ENCODE data around the gene HDAC4. TPM values are rescaled to one million over a fixed set of nuclear protein-coding genes. Genes with fewer than 3 reads are reported as not detected.

HDAC4 gene
- total and polyA plus RNA-seq, 9 of the 15 experiments (the other 6 are each of a cell fraction or from before 2014, with no cell fraction given), result 0.11 to 20.2 (median 4.0) TPM

- Histone ChIP-seq H3K27me3 (ENCODE audit: control insufficient read depth in 2 of 2, insufficient read depth in 2 of 2, low read length in 2 of 2) (no peaks in the 10 kb centered on the region), H3K9ac (ENCODE audit: insufficient read depth in 1 of 2, low read depth in 2 of 2, low read length in 2 of 2) (no peak overlapping the region), H3K4me3 (no peak overlapping the region), H3K79me2 (ENCODE audit: control insufficient read depth, insufficient read depth, low read length) (peaks cover 3% of the 10 kb centered on the region), H3K27ac (ENCODE audit: extremely low read depth, low read depth, low read length) (no peak overlapping the region), H4K20me1 (replicated peaks; ENCODE audit: control insufficient read depth, insufficient read depth, low read length) (0 out of 2 replicates have a peak, but pooled peaks cover 2% of the 10 kb centered on the region), H3K9me3 (replicated peaks; ENCODE audit: control insufficient read depth, insufficient read depth, low read depth, low read length) (no peaks in the 10 kb centered on the region), H3K4me1 (replicated peaks in 1 of 2; ENCODE audit: control insufficient read depth in 2 of 2, insufficient read depth in 2 of 2, low read length in 2 of 2) (peaks cover 0 to 8% of the 10 kb centered on the region in 2 experiments; a peak in 1 of 5 replicates), H3K4me2 (ENCODE audit: insufficient read depth, low read length) (no peak overlapping the region), H3K9me1 (ENCODE audit: control insufficient read depth, insufficient read depth, low read length) (no peaks in the 10 kb centered on the region), H2AFZ (ENCODE audit: low read depth, low read length) (no peak overlapping the region), H3K36me3 (ENCODE audit: control insufficient read depth, insufficient read depth, low read length) (no peaks in the 10 kb centered on the region)
- in situ Hi-C loops (cut with MboI), result no loop called here
- POLR2A ChIA-PET, result no interaction called here
- DNase-seq (ENCODE audit: extremely low read depth in 1 of 4, low spot score in 3 of 4) (no peak), ATAC-seq (no peak), FAIRE-seq (no peak)
- intact Hi-C loops (cut with micrococcal nuclease), result no loop called here
- BruUV-seq (replicated peaks), result no TSS peak
- TF ChIP-seq FOS (IDR thresholded peaks at IDR 0.05; ENCODE audit: extremely low read depth, insufficient read length), result no peak
- TF ChIP-seq CSDE1 (IDR thresholded peaks at IDR 0.05), result no peak
- no peak for TF ChIP-seq PTRF (tag; IDR thresholded peaks at IDR 0.05)
- TF ChIP-seq RBM22 (IDR thresholded peaks at IDR 0.05; ENCODE audit: low read depth, low read length, poor library complexity, severe bottlenecking), result no peak
- TF ChIP-seq NR3C1 (CRISPR knock-in tag; IDR thresholded peaks at IDR 0.05), result no peak
- no peak for TF ChIP-seq POLR2H (tag; IDR thresholded peaks at IDR 0.05; ENCODE audit: low read depth)
- CTCF ChIA-PET (ENCODE audit: low intra/inter-chr PET ratio), result no interaction called here
- WGBS (ENCODE audit: insufficient coverage, low coverage, missing lambda C conversion rate), result 93% methylated on average over 8 of the region's 9 CpGs
These were observed 30.4 kb downstream of the HDAC4 start for GRCh38 chr2:239370403-239370802.

DNA sequence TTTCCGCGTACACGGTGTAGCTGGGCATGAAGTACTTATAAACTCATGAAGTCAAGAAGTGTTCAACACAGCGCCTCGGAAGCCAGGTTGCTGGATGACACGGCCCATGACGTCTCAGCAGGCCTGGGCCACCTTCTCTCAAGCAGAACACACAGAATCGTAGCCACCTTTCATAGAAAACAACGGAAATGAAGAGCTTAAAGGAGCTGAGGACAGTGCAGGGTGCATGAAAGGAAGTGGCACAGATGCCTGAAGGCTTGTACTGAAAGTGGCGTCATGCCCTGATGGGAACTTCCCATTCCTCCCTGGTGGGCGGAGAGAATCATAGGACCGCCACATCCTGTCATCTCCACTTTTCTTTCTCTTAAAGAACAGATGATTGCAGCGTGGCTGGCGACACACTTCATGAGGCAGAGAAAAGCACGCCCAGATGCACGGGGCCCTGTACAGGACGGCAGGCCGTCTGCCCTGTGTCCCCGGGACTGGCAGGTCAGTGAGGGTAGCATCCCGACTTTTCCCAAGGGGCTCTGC is 31.1 kb downstream of the HDAC4 start:
- 91% methylated on average over 15 of the region's 20 CpGs for WGBS (ENCODE audit: insufficient coverage, low coverage, missing lambda C conversion rate)
- no TSS peak for BruUV-seq (replicated peaks)
- H3K79me2 ChIP-seq (ENCODE audit: control insufficient read depth, insufficient read depth, low read length), result peaks cover 4% of the 10 kb centered on the region
- no peaks in the 10 kb centered on the region for H3K9me3 ChIP-seq (replicated peaks; ENCODE audit: control insufficient read depth, insufficient read depth, low read depth, low read length)
- H3K4me3 ChIP-seq, result no peak overlapping the region
- no peaks in the 10 kb centered on the region for H3K27me3 ChIP-seq (ENCODE audit: control insufficient read depth in 2 of 2, insufficient read depth in 2 of 2, low read length in 2 of 2)
- no peak for FAIRE-seq
- no peaks in the 10 kb centered on the region for H3K9me1 ChIP-seq (ENCODE audit: control insufficient read depth, insufficient read depth, low read length)
- POLR2A ChIA-PET, result no interaction called here
- H3K36me3 ChIP-seq (ENCODE audit: control insufficient read depth, insufficient read depth, low read length), result no peaks in the 10 kb centered on the region
- CTCF ChIA-PET (ENCODE audit: low intra/inter-chr PET ratio), result no interaction called here
- intact Hi-C loops (cut with micrococcal nuclease) (no loop called here), in situ Hi-C loops (cut with MboI) (no loop called here)
- ATAC-seq, result no peak
- no peak overlapping the region for H2AFZ ChIP-seq (ENCODE audit: low read depth, low read length)
- H3K9ac ChIP-seq (ENCODE audit: insufficient read depth in 1 of 2, low read depth in 2 of 2, low read length in 2 of 2), result no peak overlapping the region
- DNase-seq (ENCODE audit: extremely low read depth in 1 of 4, low spot score in 3 of 4), result no peak
- H3K27ac ChIP-seq (ENCODE audit: extremely low read depth, low read depth, low read length), result no peak overlapping the region
- 0 out of 2 replicates have a peak, but pooled peaks cover 2% of the 10 kb centered on the region for H4K20me1 ChIP-seq (replicated peaks; ENCODE audit: control insufficient read depth, insufficient read depth, low read length)
- no peak overlapping the region for H3K4me2 ChIP-seq (ENCODE audit: insufficient read depth, low read length)
- H3K4me1 ChIP-seq (replicated peaks in 1 of 2; ENCODE audit: control insufficient read depth in 2 of 2, insufficient read depth in 2 of 2, low read length in 2 of 2), result peaks cover 0 to 8% of the 10 kb centered on the region in 2 experiments; a peak in 1 of 5 replicates
- TF ChIP-seq HNRNPH1 (optimal IDR thresholded peaks at IDR 0.05; ENCODE audit: low read depth, low read length), result no peak
